Colonic mucosa (tissue), 4 donors: ENCODE data around the gene UNC79. TPM values are rescaled to one million over a fixed set of nuclear protein-coding genes. Genes with fewer than 3 reads are reported as not detected.

Source experiments
- DNase-seq: peaks from one replicate; pipeline ENCODE4 v3.0.0-alpha.2; 2020
- H3K27ac ChIP-seq: fragments of 200-600 bp; one replicate; pipeline ENCODE4 v1.8.0; 2021
- H3K27me3 ChIP-seq: fragments of 200-600 bp; one replicate; pipeline ENCODE4 v1.8.0; 2021
- H3K36me3 ChIP-seq: fragments of 200-600 bp; one replicate; pipeline ENCODE4 v1.8.0; 2021
- H3K4me1 ChIP-seq: fragments of 200-600 bp; one replicate; pipeline ENCODE4 v1.8.0; 2021; ENCODE audit warnings: mild to moderate bottlenecking
- H3K4me3 ChIP-seq: fragments of 200-600 bp; one replicate; pipeline ENCODE4 v1.8.0; 2021
- H3K9ac ChIP-seq, 2 donors: one replicate each; pipeline ENCODE4 v1.7.0; 2013; ENCODE audit warnings: control low read depth in 2 of 2, low read depth in 2 of 2, low read length in 2 of 2
- H3K9me3 ChIP-seq: fragments of 200-600 bp; one replicate; pipeline ENCODE4 v1.8.0; 2021
- CTCF ChIP-seq: fragments of 200-600 bp; IDR thresholded peaks from one replicate; pipeline ENCODE4 v1.8.0; 2022; ENCODE audit warnings: antibody characterized with exemption, mild to moderate bottlenecking
- intact Hi-C: fragments of 100-400 bp; cut with DNase I; formaldehyde crosslinking; loops from one replicate; pipeline ENCODE4 v1.14.1; 2022
- total RNA-seq, 2 donors: library from RNA; stranded (reverse); fragmentation: NEBNext Ultra II Directional in 1 of 2; extraction: Animal tissue kit (Norgen Biotek cat#: 25700) in 1 of 2; gene quantifications; one replicate each; pipeline ENCODE4 v1.2.1, GENCODE V29; 2021
- donor health status: healthy.
- donor health status: DM: no; HTN: no; CAD: no.
- donor health status: DM: no; HTN: no; CAD: no.

UNC79 gene
- total RNA-seq, 2 donors from 2014 or later = 0.17 to 0.21 TPM

GRCh38 chr14:93533437-93533836, 102.7 kb downstream of the UNC79 start:
- Histone ChIP-seq H3K4me3 (no peak overlapping the region), H3K4me1 (no peaks in the 10 kb centered on the region), H3K9ac (no peak overlapping the region), H3K27ac (no peak overlapping the region), H3K9me3 (no peaks in the 10 kb centered on the region), H3K27me3 (no peaks in the 10 kb centered on the region), H3K36me3 (no peaks in the 10 kb centered on the region)
- intact Hi-C loops = no loop called here
- no peak for TF ChIP-seq CTCF
- no peak for DNase-seq

DNA sequence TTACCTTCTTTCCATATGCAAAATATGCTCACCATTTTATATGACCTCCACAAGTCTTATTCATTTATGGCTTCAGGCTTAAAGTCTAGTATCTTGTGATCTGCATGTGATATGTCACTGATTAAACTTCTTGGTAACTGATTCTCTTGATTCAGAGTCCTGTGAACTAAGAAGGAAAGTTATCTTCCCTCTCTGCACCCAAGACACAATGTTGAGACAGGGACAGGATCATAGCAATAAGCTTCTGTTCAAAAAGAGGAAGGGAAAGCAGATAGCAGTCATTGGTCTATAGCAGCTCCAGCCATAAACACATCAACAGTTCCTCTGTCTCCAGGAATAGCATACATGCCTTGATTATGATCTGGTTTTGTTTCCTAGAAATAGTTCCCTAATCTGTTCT, 103.1 kb downstream of the UNC79 start:
- Histone ChIP-seq H3K27me3 (no peaks in the 10 kb centered on the region), H3K4me1 (no peaks in the 10 kb centered on the region), H3K4me3 (no peak overlapping the region), H3K36me3 (no peaks in the 10 kb centered on the region), H3K9ac (no peak overlapping the region), H3K9me3 (no peaks in the 10 kb centered on the region), H3K27ac (no peak overlapping the region)
- DNase-seq = no peak
- no peak for TF ChIP-seq CTCF
- intact Hi-C loops = no loop called here

DNA sequence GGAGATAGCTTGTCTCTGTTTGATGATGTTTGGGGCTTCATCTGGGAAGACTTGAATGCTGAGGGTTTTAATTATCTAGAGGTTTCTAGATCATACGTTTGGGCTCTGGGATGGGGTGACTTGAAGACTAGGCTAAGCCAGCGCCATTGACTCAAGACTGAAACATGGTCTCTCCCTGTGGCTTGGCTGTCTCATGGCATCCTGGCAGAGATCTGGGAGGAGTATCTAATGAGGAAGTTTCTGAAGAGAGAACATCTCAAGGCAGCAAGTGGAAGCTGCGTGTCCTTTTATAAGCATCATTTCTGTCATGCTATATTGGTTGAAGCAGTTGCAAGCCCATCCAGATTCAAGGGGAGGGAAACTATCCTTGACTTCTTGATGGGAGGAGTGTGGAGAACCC, 104.8 kb downstream of the UNC79 start:
- Histone ChIP-seq H3K27me3 (no peaks in the 10 kb centered on the region), H3K9me3 (no peaks in the 10 kb centered on the region), H3K27ac (no peak overlapping the region), H3K9ac (no peak overlapping the region), H3K4me3 (no peak overlapping the region), H3K4me1 (no peaks in the 10 kb centered on the region), H3K36me3 (no peaks in the 10 kb centered on the region)
- TF ChIP-seq CTCF = no peak
- intact Hi-C loops = no loop called here
- DNase-seq = no peak

DNA sequence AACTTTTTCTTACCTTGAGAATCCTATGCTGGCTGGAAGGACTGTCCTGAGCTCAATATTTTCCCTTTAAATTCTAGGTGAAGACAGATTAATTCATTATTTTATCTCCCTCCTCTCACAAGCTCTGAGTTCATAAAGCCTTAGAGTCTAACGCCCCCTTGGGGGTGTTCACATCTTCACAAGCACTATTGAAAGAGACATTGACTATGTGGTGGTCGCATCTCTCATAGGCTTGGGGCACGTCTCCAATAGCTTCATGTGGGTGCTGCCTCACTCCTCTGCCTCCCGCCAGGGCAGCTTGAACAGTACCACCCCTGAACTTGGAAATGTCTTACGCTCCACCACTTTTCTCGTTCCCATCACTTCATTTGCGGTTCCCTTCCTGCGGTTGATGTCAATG, 106.2 kb downstream of the UNC79 start:
- TF ChIP-seq CTCF = no peak
- intact Hi-C loops = no loop called here
- no peak for DNase-seq

DNA sequence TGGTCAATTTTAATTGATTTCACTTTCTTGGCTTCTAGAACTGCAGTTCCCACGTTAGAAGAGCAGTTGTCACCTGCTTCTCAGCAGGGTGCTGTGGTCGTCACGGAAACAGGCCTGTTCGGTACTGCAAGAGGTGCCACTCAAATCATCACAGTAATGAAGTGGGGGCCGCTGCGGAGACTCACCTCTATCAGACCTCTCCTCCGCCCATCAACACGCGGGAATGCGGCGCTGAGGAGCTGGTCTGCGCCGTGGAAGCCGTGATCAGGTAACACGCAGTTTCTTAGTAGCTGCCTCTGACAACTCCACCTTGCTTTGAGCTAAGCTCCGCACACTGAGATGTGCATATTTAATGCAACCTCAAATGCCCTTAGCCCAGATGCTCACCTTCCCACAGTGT, 107.2 kb downstream of the UNC79 start:
- H3K27me3 ChIP-seq = no peaks in the 10 kb centered on the region
- intact Hi-C loops = no loop called here
- no peak for TF ChIP-seq CTCF
- no peaks in the 10 kb centered on the region for H3K36me3 ChIP-seq
- H3K27ac ChIP-seq = no peak overlapping the region
- H3K9ac ChIP-seq = no peak overlapping the region
- no peak overlapping the region for H3K4me3 ChIP-seq
- H3K9me3 ChIP-seq = no peaks in the 10 kb centered on the region
- no peak for DNase-seq
- no peaks in the 10 kb centered on the region for H3K4me1 ChIP-seq

More for the DNA sequence above, 106.2 kb downstream of the UNC79 start:
- H3K27ac ChIP-seq = no peak overlapping the region
- H3K9me3 ChIP-seq = no peaks in the 10 kb centered on the region
- H3K4me3 ChIP-seq = no peak overlapping the region
- no peaks in the 10 kb centered on the region for H3K36me3 ChIP-seq
- no peaks in the 10 kb centered on the region for H3K27me3 ChIP-seq
- H3K4me1 ChIP-seq = no peaks in the 10 kb centered on the region
- H3K9ac ChIP-seq = no peak overlapping the region

DNA sequence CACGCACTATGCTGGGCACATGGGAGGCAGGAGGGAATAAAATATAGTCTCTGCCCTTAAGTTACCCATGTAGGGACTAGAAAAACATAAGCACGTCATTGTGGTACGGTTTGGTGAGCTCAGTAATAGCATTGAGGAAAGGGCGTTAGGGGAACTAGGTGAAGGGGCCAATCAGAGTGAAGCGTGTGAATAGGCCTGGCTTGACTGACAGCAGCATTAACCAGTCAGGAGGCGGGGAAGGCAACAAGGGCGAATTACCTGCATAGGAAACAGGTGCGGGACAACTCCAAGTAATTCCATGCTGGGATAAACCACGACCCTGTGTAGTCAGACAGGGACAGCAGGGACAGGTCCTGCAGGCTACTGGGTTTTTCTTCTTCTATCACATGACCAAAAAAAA, 107.7 kb downstream of the UNC79 start:
- no peak for TF ChIP-seq CTCF
- H3K9ac ChIP-seq = no peak overlapping the region
- H3K27me3 ChIP-seq = no peaks in the 10 kb centered on the region
- H3K27ac ChIP-seq = no peak overlapping the region
- H3K36me3 ChIP-seq = no peaks in the 10 kb centered on the region
- no peaks in the 10 kb centered on the region for H3K9me3 ChIP-seq
- no peaks in the 10 kb centered on the region for H3K4me1 ChIP-seq
- intact Hi-C loops = no loop called here
- no peak for DNase-seq
- H3K4me3 ChIP-seq = no peak overlapping the region
